HG02571 (cell line): ENCODE measurements around the gene TIMM29.

Experiments
- ATAC-seq: cut with Tn5 transposase; IDR thresholded peaks from one replicate; pipeline ENCODE4 v1.9.1; 2021; ENCODE audit warnings: mild to moderate bottlenecking, moderate library complexity; ENCODE audit not compliant: unreplicated experiment

TIMM29 gene

DNA sequence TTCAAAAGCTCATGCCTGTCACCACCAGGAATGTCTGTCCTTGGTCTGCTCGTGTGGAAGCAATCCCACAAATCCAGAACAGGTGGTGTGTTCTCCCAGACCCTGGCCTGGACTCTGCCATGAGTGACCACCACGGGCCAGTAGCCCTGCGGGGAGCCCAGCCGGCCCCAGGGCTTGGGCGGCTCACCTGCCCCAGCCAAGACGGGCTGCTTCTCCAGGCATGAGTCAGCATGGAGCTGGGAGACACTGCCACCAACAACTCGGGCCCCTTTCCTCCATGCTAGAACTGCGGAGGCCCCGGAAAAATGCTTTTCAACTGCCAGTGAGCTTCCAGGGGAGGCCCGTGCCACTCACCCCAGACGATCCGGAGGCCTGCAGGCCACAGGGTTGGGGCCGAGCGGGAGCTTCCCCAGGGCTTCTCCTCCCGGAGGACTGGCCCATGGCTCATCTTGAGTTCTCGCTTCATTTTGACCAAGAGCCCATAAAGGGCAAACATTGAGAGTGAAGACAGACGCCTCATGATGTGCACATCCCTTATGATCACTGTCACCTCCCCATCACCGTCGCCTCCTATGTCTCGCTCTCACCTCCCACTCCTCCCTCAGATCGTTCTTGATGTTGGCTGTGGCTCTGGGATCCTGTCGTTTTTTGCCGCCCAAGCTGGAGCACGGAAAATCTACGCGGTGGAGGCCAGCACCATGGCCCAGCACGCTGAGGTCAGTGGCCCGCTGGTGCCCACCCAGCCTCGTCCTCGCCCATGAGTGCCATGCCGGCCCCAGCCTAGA, 16.8 kb upstream of the TIMM29 start:
- no peak for ATAC-seq

DNA sequence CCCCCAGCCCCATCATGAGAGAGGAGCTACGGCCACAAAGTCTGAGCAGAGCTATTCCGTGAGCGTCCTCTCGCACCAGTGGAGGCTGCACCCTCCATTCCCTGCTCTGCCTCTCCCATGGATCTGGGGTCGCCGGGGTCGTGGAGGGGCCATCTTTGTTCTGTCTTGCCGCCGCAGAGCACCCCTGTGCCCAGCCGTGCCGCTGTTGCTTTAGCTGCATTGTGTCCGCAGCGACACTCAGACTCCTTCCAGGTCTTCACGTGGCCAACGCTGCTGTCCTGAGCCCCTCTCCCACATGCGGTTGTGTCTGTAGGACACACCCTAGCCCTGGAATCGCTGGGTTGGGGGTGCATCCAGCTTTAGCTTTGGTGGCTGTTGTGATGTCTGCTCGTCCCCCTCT, 16.0 kb upstream of the TIMM29 start:
- ATAC-seq = no peak

DNA sequence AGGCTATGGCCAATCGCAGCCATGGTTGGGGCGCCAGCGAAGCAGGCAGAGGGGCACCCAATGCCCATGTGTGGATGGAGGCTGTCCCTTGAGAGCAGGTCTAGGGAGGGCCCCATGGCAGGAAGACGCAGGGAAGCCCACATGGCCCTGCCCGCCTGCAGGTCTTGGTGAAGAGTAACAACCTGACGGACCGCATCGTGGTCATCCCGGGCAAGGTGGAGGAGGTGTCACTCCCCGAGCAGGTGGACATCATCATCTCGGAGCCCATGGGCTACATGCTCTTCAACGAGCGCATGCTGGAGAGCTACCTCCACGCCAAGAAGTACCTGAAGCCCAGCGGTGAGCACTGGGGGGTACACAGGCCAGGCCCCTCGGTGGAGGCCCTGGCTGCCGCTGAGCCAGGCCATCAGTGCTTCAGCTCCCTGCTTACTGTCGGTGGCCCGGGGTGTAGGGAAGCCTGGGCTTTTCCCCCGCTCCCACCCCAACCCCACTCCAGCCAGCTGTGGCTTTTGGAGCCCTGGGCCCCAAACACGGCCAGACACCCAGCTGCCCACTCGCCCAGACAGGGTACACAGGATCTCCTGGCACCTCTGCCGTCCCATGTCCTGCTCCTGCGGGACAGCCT, 14.8 kb upstream of the TIMM29 start:
- no peak for ATAC-seq

GRCh38 chr19:10915130-10916091, 13.2 kb upstream of the TIMM29 start:
- no peak for ATAC-seq

- no peak for ATAC-seq
Measured at GRCh38 chr19:10916602-10917001, 12.0 kb upstream of the TIMM29 start.

DNA sequence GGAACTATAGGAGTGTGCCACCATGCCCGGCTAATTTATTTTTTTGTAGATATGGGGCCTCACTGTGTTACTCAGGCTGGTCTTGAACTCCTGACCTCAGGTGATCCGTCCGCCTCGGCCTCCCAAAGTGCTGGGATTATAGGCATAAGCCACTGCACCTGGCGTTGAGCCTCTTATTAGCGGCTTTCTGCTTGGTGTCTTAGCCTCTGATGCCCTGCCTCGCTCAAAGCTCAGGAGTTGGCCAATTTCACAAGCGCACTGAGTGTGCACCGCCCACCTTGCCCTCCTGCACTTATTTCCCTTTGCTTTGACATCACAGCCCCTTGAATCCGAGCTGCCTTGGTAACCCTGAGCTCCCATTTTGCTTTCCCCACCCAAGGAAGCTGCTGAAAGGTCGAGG, 10.3 kb upstream of the TIMM29 start:
- no peak for ATAC-seq

DNA sequence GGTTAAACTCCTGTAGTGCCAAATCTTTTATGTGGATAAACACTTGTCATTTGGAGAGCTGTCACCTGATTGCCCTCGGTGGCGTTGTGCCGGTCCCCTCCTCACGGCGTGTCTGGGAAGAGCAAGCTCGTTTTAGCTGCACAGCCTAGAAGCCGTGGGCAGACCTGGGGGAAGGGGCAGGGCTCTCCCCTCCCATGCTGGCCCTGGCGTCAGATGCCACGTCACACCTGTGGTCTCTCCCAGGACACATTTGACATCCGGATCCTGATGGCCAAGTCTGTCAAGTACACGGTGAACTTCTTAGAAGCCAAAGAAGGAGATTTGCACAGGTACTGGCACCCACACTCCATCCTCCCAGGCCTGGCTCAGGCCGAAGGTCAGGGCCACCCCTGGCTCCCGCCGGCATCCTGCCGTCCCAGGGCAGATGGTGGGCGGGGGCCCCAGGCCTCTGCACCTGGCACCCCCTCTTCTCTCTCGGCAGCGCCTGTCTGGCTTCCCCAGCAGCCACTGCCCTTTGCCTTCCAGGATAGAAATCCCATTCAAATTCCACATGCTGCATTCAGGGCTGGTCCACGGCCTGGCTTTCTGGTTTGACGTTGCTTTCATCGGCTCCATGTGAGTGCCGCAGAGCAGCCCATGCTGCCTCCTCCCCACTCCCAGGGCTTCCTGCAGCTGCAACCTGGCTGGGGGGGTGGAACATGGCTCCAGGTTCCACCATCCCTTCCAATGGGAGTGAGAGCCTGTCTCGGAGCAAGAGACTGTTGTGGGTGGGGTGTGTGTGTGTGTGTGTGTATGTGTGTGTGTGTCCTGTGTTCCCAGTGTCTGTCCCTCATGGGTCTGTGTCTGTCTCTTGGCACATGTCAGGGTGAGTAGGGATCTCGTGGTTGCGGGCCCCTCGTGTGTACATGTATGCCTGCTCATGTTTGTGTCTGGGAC, 9.0 kb upstream of the TIMM29 start:
- no peak for ATAC-seq

DNA sequence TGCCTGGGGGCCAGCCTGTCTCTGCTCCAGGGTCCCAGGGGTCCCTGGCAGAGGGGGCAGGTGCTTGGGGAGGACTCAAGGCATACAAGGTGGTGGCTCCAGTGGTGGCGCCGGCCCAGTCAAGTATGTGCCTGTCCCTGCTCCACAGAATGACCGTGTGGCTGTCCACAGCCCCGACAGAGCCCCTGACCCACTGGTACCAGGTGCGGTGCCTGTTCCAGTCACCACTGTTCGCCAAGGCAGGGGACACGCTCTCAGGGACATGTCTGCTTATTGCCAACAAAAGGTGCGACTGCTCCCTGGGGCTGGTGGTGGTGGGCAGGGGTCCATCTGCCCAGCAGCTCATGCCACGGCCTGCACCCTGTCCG, 8.3 kb upstream of the TIMM29 start:
- no peak for ATAC-seq

GRCh38 chr19:10920781-10921180, 7.8 kb upstream of the TIMM29 start:
- no peak for ATAC-seq

DNA sequence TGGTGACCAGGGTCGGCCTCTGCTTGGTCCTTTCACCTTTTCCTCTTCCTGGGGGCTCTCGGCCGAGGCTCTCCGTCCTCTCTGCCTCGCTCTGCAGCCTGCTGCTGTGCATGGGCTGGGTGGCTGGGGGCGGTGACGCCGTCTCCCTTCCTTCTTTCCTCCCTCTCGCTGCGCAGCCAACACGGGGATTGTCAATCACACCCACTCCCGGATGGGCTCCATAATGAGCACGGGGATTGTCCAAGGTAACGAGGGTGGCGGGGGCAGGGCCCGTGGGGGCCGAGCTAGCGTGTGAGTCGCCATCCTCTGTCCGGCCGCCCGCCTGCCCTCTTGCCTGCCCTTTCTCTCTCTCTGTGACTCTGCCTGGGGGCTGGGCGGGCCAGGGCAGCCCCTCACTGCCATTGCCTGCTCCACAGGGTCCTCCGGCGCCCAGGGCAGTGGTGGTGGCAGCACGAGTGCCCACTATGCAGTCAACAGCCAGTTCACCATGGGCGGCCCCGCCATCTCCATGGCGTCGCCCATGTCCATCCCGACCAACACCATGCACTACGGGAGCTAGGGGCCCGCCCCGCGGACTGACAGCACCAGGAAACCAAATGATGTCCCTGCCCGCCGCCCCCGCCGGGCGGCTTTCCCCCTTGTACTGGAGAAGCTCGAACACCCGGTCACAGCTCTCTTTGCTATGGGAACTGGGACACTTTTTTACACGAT, 7.3 kb upstream of the TIMM29 start:
- ATAC-seq = no peak

- ATAC-seq = no peak
Measured at GRCh38 chr19:10921910-10922637, 6.5 kb upstream of the TIMM29 start.

GRCh38 chr19:10922638-10923014, 6.0 kb upstream of the TIMM29 start:
- ATAC-seq = no peak

DNA sequence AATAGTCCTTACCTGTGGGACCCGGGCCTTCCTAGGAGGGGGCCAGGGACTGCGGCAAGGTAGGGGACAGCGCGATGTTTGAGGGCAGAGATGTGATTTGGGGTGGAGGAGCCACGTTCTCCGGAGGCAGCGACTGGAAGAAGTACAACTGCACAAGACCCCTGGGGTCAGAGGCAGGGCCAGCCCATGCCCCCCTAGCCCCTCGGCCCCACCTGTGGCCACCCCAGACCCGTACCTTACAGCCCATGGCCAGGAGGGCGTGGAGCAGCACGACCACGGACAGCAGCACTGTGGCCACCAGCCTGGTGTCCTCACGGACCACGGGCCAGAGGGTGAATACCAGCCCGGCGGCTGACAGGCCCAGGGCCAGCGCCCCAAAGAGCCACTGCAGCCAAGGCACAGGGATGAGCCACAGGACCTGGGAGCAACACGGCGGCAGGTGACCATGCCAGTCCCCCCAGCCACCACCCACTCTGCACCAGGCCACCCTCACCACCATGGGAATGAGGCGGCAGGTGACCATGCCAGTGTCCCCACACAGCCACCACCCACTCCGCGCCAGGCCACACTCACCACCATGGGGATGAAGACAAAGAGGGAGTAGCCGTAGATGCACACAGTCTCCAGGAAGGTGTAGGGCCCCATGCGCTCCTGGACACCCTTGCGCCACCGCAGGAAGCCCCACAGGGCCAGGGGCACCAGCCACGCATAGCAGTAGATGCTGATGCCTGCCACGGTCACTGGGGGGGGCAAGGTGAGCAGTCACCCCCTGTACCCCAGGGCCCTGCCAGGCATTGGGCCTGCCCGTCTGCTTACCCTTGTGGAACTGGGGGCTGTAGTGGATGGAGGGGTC, 5.1 kb upstream of the TIMM29 start:
- no peak for ATAC-seq

GRCh38 chr19:10924597-10924996, 4.0 kb upstream of the TIMM29 start:
- ATAC-seq = no peak

DNA sequence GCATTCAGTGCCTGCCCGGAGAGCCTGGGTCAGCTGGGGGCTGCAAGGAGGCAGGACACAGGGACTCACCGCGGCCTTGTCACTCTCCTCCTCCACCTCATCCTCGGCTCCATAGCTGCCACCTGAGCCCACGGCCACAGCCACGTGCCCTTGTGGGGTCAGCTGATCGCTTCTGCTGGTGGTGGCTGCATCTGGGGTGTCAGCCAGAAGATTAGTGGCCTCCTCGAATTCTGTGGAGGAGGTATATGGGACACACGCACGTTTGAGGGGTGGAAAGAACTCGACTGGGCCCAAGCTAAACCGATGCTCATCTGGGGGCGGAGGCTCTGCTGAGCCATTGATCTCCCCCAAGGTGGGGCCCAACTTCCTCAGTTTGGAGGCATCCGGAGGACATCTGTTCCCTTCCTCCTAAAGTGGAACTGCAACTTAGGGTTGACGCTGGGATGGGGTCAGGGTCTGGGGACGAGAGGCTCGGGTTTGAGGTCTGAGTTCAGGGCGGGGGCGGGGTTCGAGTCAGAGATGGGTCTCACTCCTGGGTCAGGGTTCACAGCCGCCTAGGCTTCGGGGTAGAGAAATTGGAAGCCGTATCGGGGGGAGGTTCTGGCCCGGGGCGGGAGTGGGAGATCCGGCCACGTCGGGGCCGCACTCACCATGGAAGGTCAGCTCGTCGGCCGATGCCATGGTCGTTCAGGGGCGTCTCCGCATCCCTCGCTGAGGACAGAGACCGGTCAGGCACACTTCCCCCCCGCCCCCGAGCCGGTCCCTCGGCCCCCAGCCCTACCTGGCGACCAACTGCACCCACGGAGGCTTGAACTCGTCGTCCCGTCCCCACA, 665 bp upstream of the TIMM29 start:
- ATAC-seq = no peak

DNA sequence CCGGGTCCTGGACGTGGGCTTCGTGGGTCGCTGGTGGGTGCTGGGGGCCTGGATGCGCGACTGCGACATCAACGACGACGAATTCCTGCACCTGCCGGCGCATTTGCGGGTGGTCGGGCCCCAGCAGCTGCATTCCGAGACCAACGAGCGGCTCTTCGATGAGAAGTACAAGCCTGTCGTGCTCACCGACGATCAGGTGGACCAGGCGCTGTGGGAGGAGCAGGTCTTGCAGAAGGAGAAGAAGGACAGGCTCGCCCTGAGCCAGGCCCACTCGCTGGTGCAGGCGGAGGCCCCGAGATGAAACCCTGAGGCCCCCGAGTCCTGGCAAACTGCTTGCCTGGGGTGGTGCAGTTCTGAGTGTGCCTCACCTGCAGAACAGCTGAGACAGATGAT, 787 bp downstream of the TIMM29 start:
- no peak for ATAC-seq

GRCh38 chr19:10935371-10936059, 6.9 kb downstream of the TIMM29 start:
- ATAC-seq = no peak
